HG02943 (cell line): ENCODE data around the gene TCF19.
"Not testable (repeated sequence)": the region's sequence is repeated elsewhere in the genome, so short reads cannot be mapped to it uniquely, and the experiment has no call there.

ENCODE experiments used
- ATAC-seq: cut with Tn5 transposase; IDR thresholded peaks from one replicate; pipeline ENCODE4 v1.9.1; 2021; ENCODE audit warnings: mild to moderate bottlenecking, low read depth, moderate library complexity; ENCODE audit not compliant: unreplicated experiment

Gene TCF19

GRCh38 chr6:31175971-31176370 lies 17.6 kb downstream of the TCF19 start:
- ATAC-seq = no peak

GRCh38 chr6:31178143-31179041 lies 20.0 kb downstream of the TCF19 start:
- no peak for ATAC-seq

GRCh38 chr6:31179042-31179386 lies 20.6 kb downstream of the TCF19 start:
- ATAC-seq = no peak

GRCh38 chr6:31179896-31180295 lies 21.5 kb downstream of the TCF19 start:
- no peak for ATAC-seq

GRCh38 chr6:31180500-31180899 lies 22.1 kb downstream of the TCF19 start:
- ATAC-seq = no peak

GRCh38 chr6:31183287-31183686 lies 24.9 kb downstream of the TCF19 start:
- not testable (repeated sequence) for ATAC-seq

- ATAC-seq = not testable (repeated sequence)
Observed at GRCh38 chr6:31183859-31184258, 25.5 kb downstream of the TCF19 start.

GRCh38 chr6:31185695-31186051 lies 27.3 kb downstream of the TCF19 start:
- ATAC-seq = not testable (repeated sequence)

- no peak for ATAC-seq
Observed at GRCh38 chr6:31186052-31186734, 27.8 kb downstream of the TCF19 start.

GRCh38 chr6:31187780-31188194 lies 29.4 kb downstream of the TCF19 start:
- ATAC-seq = no peak

- not testable (repeated sequence) for ATAC-seq
Observed at GRCh38 chr6:31189223-31189622, 30.8 kb downstream of the TCF19 start.

GRCh38 chr6:31190488-31190887 lies 32.1 kb downstream of the TCF19 start:
- no peak for ATAC-seq

- ATAC-seq = not testable (repeated sequence)
Observed at GRCh38 chr6:31192431-31193105, 34.2 kb downstream of the TCF19 start.

- ATAC-seq = no peak
Observed at GRCh38 chr6:31193206-31193605, 34.8 kb downstream of the TCF19 start.

GRCh38 chr6:31194061-31194834 lies 35.9 kb downstream of the TCF19 start:
- no peak for ATAC-seq

GRCh38 chr6:31195308-31195979 lies 37.1 kb downstream of the TCF19 start:
- ATAC-seq = not testable (repeated sequence)

- not testable (repeated sequence) for ATAC-seq
Observed at GRCh38 chr6:31196251-31197022, 38.0 kb downstream of the TCF19 start.

- peak; percentile 55 for ATAC-seq
Observed at GRCh38 chr6:31197559-31198305, 39.3 kb downstream of the TCF19 start.

- not testable (repeated sequence) for ATAC-seq
Observed at GRCh38 chr6:31199105-31199452, 40.7 kb downstream of the TCF19 start.
